ENCODE results near the gene JAM3. TPM values are rescaled to one million over a fixed set of nuclear protein-coding genes. Genes with fewer than 3 reads are reported as not detected.
A peak's percentile ranks its signal among the peaks of the same experiment; 100 is the strongest.

Gene JAM3
- polyA plus RNA-seq, 1 of the 3 experiments (the other 2 are of a cell fraction): 56.8 TPM

- Histone ChIP-seq H3K27ac (ENCODE audit: low read depth in 2 of 2, low read length in 1 of 2) (peak overlapping the region; percentile 28 to 70), H3F3A (replicated peaks; ENCODE audit: insufficient read depth) (peaks cover 32% of the 10 kb centered on the region), H3K36me3 (replicated peaks in 1 of 2; ENCODE audit: control insufficient read depth in 1 of 2, insufficient read depth in 2 of 2, low read length in 1 of 2) (no peaks in the 10 kb centered on the region), H3K4me1 (ENCODE audit: control insufficient read depth in 1 of 2, insufficient read depth in 2 of 2, low read depth in 1 of 2, low read length in 1 of 2) (peaks cover 21 to 39% of the 10 kb centered on the region in 2 experiments), H3K4me2 (peak overlapping the region; percentile 88), H3K79me2 (ENCODE audit: insufficient read depth) (peaks cover 35% of the 10 kb centered on the region; the same call in 1 of the 2 replicates), H3K4me3 (ENCODE audit: low read depth in 2 of 2, low read length in 1 of 2) (peak overlapping the region in 1 of 2 experiments; percentile 61; a peak in 1 of 4 replicates), H3K9me3 (no peaks in the 10 kb centered on the region), H3K9me2 (no peaks in the 10 kb centered on the region), H3K27me3 (ENCODE audit: insufficient read depth) (no peaks in the 10 kb centered on the region), H3K9ac (peak overlapping the region; percentile 55; the same call in 1 of the 2 replicates), H4K20me1 (ENCODE audit: insufficient read depth) (no peaks in the 10 kb centered on the region), H2AFZ (ENCODE audit: low read depth) (peak overlapping the region; percentile 58)
- ChIA-PET CTCF (interaction anchor here (1.0 to 3.8 kb wide), 6 partner anchors 11 to 74 kb away, joined by 3 to 25 read pairs (median 4); no protein-coding TSS in a partner anchor), POLR2A (interaction anchor here (0.6 kb wide), 1 partner anchor 139 kb away, joined by 3 read pairs; no protein-coding TSS in a partner anchor)
- WGBS (ENCODE audit: low lambda C conversion rate): 74% methylated on average over 9 of the region's 9 CpGs
- DNase-seq: no peak
- TF ChIP-seq, protein P1, sequence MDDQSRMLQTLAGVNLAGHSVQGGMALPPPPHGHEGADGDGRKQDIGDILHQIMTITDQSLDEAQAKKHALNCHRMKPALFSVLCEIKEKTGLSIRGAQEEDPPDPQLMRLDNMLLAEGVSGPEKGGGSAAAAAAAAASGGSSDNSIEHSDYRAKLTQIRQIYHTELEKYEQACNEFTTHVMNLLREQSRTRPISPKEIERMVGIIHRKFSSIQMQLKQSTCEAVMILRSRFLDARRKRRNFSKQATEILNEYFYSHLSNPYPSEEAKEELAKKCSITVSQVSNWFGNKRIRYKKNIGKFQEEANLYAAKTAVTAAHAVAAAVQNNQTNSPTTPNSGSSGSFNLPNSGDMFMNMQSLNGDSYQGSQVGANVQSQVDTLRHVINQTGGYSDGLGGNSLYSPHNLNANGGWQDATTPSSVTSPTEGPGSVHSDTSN (IDR thresholded peaks at IDR 0.05): no peak
- TF ChIP-seq MEF2A (IDR thresholded peaks at IDR 0.05; ENCODE audit: borderline replicate concordance, low read depth) (no peak), TCF12 (IDR thresholded peaks at IDR 0.05) (no peak), MXI1 (IDR thresholded peaks at IDR 0.05; ENCODE audit: low read depth, low read length) (no peak), RFX5 (IDR thresholded peaks at IDR 0.05; ENCODE audit: low read length) (no peak), SIN3A (IDR thresholded peaks at IDR 0.05; ENCODE audit: borderline replicate concordance, low read depth, low read length) (no peak), ELF1 (IDR thresholded peaks at IDR 0.05) (no peak), CHD2 (IDR thresholded peaks at IDR 0.05; ENCODE audit: low read length, partially characterized antibody) (no peak), USF1 (IDR thresholded peaks at IDR 0.05; ENCODE audit: borderline replicate concordance, low read depth) (no peak), RAD21 (IDR thresholded peaks at IDR 0.05; ENCODE audit: low read length) (no peak), EZH2phosphoT487 (IDR thresholded peaks at IDR 0.05; ENCODE audit: borderline replicate concordance, low read depth) (no peak), SMC3 (IDR thresholded peaks at IDR 0.05; ENCODE audit: low read depth, low read length) (no peak), FOSL2 (IDR thresholded peaks at IDR 0.05; ENCODE audit: borderline replicate concordance, low read depth) (no peak), GABPA (IDR thresholded peaks at IDR 0.05; ENCODE audit: low read depth) (no peak)
- TF ChIP-seq, protein P2, sequence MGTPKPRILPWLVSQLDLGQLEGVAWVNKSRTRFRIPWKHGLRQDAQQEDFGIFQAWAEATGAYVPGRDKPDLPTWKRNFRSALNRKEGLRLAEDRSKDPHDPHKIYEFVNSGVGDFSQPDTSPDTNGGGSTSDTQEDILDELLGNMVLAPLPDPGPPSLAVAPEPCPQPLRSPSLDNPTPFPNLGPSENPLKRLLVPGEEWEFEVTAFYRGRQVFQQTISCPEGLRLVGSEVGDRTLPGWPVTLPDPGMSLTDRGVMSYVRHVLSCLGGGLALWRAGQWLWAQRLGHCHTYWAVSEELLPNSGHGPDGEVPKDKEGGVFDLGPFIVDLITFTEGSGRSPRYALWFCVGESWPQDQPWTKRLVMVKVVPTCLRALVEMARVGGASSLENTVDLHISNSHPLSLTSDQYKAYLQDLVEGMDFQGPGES (IDR thresholded peaks at IDR 0.05; ENCODE audit: low read depth, low read length): no peak
- TF ChIP-seq, protein P3, sequence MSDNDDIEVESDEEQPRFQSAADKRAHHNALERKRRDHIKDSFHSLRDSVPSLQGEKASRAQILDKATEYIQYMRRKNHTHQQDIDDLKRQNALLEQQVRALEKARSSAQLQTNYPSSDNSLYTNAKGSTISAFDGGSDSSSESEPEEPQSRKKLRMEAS (IDR thresholded peaks at IDR 0.05; ENCODE audit: low read depth): no peak
- TF ChIP-seq, protein P4, sequence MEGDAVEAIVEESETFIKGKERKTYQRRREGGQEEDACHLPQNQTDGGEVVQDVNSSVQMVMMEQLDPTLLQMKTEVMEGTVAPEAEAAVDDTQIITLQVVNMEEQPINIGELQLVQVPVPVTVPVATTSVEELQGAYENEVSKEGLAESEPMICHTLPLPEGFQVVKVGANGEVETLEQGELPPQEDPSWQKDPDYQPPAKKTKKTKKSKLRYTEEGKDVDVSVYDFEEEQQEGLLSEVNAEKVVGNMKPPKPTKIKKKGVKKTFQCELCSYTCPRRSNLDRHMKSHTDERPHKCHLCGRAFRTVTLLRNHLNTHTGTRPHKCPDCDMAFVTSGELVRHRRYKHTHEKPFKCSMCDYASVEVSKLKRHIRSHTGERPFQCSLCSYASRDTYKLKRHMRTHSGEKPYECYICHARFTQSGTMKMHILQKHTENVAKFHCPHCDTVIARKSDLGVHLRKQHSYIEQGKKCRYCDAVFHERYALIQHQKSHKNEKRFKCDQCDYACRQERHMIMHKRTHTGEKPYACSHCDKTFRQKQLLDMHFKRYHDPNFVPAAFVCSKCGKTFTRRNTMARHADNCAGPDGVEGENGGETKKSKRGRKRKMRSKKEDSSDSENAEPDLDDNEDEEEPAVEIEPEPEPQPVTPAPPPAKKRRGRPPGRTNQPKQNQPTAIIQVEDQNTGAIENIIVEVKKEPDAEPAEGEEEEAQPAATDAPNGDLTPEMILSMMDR (IDR thresholded peaks at IDR 0.05): no peak
Observed at GRCh38 chr11:134125507-134125906, 56.6 kb downstream of the JAM3 start.
